Nucleus accumbens (tissue), 56 donors: ENCODE results near the gene ADSS2.

ENCODE experiments used
- DNase-seq, 56 donors: peaks; one replicate each; lab custom pipeline; 2025; lab: John Stamatoyannopoulos, UW

The ADSS2 gene

GRCh38 chr1:244447024-244447423 lies 4.7 kb downstream of the ADSS2 start:
- no peak for DNase-seq

- DNase-seq = peak in 3 of 56 donors; percentile 17 to 26 (median 23)
These were observed 6.2 kb downstream of the ADSS2 start for GRCh38 chr1:244445320-244446181.

GRCh38 chr1:244444854-244445253 lies 6.9 kb downstream of the ADSS2 start:
- DNase-seq = no peak

GRCh38 chr1:244442850-244443249 lies 8.9 kb downstream of the ADSS2 start:
- DNase-seq = no peak

GRCh38 chr1:244439391-244440032 lies 12.2 kb downstream of the ADSS2 start:
- peak in 1 of 56 donors; percentile 42 for DNase-seq

GRCh38 chr1:244437086-244437468 lies 14.6 kb downstream of the ADSS2 start:
- no peak for DNase-seq

GRCh38 chr1:244436336-244437085 lies 15.2 kb downstream of the ADSS2 start:
- DNase-seq = no peak

GRCh38 chr1:244435562-244436205 lies 16.0 kb downstream of the ADSS2 start:
- DNase-seq = no peak

GRCh38 chr1:244431166-244431565 lies 20.5 kb downstream of the ADSS2 start:
- DNase-seq = no peak

- DNase-seq = no peak
These were observed 21.9 kb downstream of the ADSS2 start for GRCh38 chr1:244429818-244430217.

- no peak for DNase-seq
These were observed 24.1 kb downstream of the ADSS2 start for GRCh38 chr1:244427647-244428046.

- no peak for DNase-seq
These were observed 26.9 kb downstream of the ADSS2 start for GRCh38 chr1:244424649-244425334.

- DNase-seq = no peak
These were observed 29.5 kb downstream of the ADSS2 start for GRCh38 chr1:244422174-244422573.

- no peak for DNase-seq
These were observed 32.7 kb downstream of the ADSS2 start for GRCh38 chr1:244419024-244419423.

- no peak for DNase-seq
These were observed 37.2 kb downstream of the ADSS2 start for GRCh38 chr1:244414543-244414942.

GRCh38 chr1:244413736-244414135 lies 38.0 kb downstream of the ADSS2 start:
- DNase-seq = no peak

- no peak for DNase-seq
These were observed 39.5 kb downstream of the ADSS2 start for GRCh38 chr1:244412176-244412575.

GRCh38 chr1:244409701-244410100 lies 42.0 kb downstream of the ADSS2 start:
- DNase-seq = no peak

GRCh38 chr1:244406337-244406736 lies 45.4 kb downstream of the ADSS2 start:
- no peak for DNase-seq

GRCh38 chr1:244405856-244406255 lies 45.9 kb downstream of the ADSS2 start:
- no peak for DNase-seq
